K562 (cell line): ENCODE results near the gene SVIP. TPM values are rescaled to one million over a fixed set of nuclear protein-coding genes. Genes with fewer than 3 reads are reported as not detected.

Experiments used
- ATAC-seq: fragments of 200-7000 bp; cut with Tn5 transposase; 3 replicates; pipeline ENCODE4 v1.9.1; 2020; ENCODE audit warnings: moderate library complexity
- BruUV-seq: library from RNA; stranded (reverse); fragments of 400-500 nt; replicated peaks from 2 replicates; lab custom pipeline; 2021; lab: Mats Ljungman, UMichigan
- CTCF ChIA-PET: fragments of 300-600 bp; formaldehyde crosslinking; extraction: SDS; loops from one replicate; lab custom pipeline; 2021; ENCODE audit warnings: low intra/inter-chr PET ratio; lab: Yijun Ruan, JAX
- POLR2A ChIA-PET: fragments of 300-600, 350-650 bp; sonication (Branson Sonifier 250); formaldehyde crosslinking; extraction: SDS; loops from one replicate; lab custom pipeline; 2021; ENCODE audit warnings: antibody characterized with exemption, inconsistent platforms; lab: Yijun Ruan, JAX
- DNase-seq, 4 experiments: peaks; one replicate each; pipeline versions ENCODE4 v3.0.0 to v3.0.0-alpha.2; 2011 to 2018; ENCODE audit warnings: low spot score in 3 of 4, mixed read lengths in 3 of 4; ENCODE audit errors: extremely low read depth in 1 of 4
- FAIRE-seq: peaks from 2 replicates; lab custom pipeline; 2011; peaks lifted over from hg19 to GRCh38; lab: Jason Lieb, UNC
- H2AFZ ChIP-seq: 2 replicates; pipeline ENCODE4 v1.6.0; 2011; ENCODE audit warnings: low read depth, low read length, control low read depth, inconsistent platforms
- H3K27ac ChIP-seq: fragments of 200-600 bp; 3 replicates; pipeline ENCODE4 v1.8.0; 2011; ENCODE audit warnings: low read depth, mild to moderate bottlenecking, control low read depth, inconsistent platforms, low read length, moderate library complexity, mixed read lengths; ENCODE audit errors: extremely low read depth
- H3K27me3 ChIP-seq, 2 experiments: fragments of 300-600 bp in 1 of 2; 2 replicates in 1 of 2; 3 replicates in 1 of 2; pipeline versions ENCODE4 v1.6.0 to v1.8.0; 2011; ENCODE audit warnings: inconsistent platforms in 2 of 2, low read length in 2 of 2, mild to moderate bottlenecking in 1 of 2, mixed read lengths in 1 of 2, moderate library complexity in 1 of 2; ENCODE audit not compliant: control insufficient read depth in 2 of 2, insufficient read depth in 2 of 2
- H3K36me3 ChIP-seq: fragments of 300-600 bp; 3 replicates; pipeline ENCODE4 v1.8.0; 2011; ENCODE audit warnings: mild to moderate bottlenecking, low read length, inconsistent platforms; ENCODE audit not compliant: control insufficient read depth, insufficient read depth
- H3K4me1 ChIP-seq, 2 experiments: fragments of 200-600 bp in 1 of 2; replicated peaks in 1 of 2; 2 replicates in 1 of 2; 3 replicates in 1 of 2; pipeline versions ENCODE4 v1.5.1 to v1.8.0; 2011; ENCODE audit warnings: inconsistent platforms in 2 of 2, low read length in 2 of 2, mild to moderate bottlenecking in 1 of 2, mixed read lengths in 1 of 2, moderate library complexity in 1 of 2; ENCODE audit not compliant: control insufficient read depth in 2 of 2, insufficient read depth in 2 of 2
- H3K4me2 ChIP-seq: 2 replicates; pipeline ENCODE4 v1.6.1; 2011; ENCODE audit warnings: low read length, control low read depth, inconsistent platforms, mixed read lengths; ENCODE audit not compliant: insufficient read depth
- H3K4me3 ChIP-seq: fragments of 200-600 bp; sonication (generic), shearing (Covaris generic); 2 replicates; pipeline ENCODE4 v1.5.1; 2016; ENCODE audit warnings: control low read depth, inconsistent platforms
- H3K79me2 ChIP-seq: fragments of 200-600 bp; 3 replicates; pipeline ENCODE4 v1.8.0; 2011; ENCODE audit warnings: low read length, inconsistent platforms; ENCODE audit not compliant: control insufficient read depth, insufficient read depth
- H3K9ac ChIP-seq, 2 experiments: 2 replicates each; pipeline versions ENCODE4 v1.6.0 to v1.6.1; 2011; ENCODE audit warnings: low read depth in 2 of 2, low read length in 2 of 2, control low read depth in 1 of 2, inconsistent platforms in 1 of 2, mild to moderate bottlenecking in 1 of 2, mixed read lengths in 1 of 2; ENCODE audit not compliant: insufficient read depth in 1 of 2
- H3K9me1 ChIP-seq: one replicate; pipeline ENCODE4 v1.6.0; 2011; ENCODE audit warnings: inconsistent platforms, mild to moderate bottlenecking, low read length, moderate library complexity; ENCODE audit not compliant: control insufficient read depth, insufficient read depth
- H3K9me3 ChIP-seq: replicated peaks from 2 replicates; pipeline ENCODE4 v1.5.1; 2011; ENCODE audit warnings: low read depth, low read length, inconsistent platforms; ENCODE audit not compliant: control insufficient read depth, insufficient read depth
- H4K20me1 ChIP-seq: replicated peaks from 2 replicates; pipeline ENCODE4 v1.6.1; 2011; ENCODE audit warnings: low read length, inconsistent platforms, mixed read lengths; ENCODE audit not compliant: control insufficient read depth, insufficient read depth
- C11orf30 ChIP-seq: fragments of 450-650 bp; IDR thresholded peaks from 2 replicates; pipeline ENCODE4 v1.6.1; 2016; ENCODE audit warnings: low read depth, mild to moderate bottlenecking
- CTCF ChIP-seq, 3 experiments: IDR thresholded peaks in 2 of 3; conservative IDR thresholded peaks in 1 of 3; 2 replicates each; pipeline ENCODE4 v1.5.1; 2011 to 2012; ENCODE audit warnings: low read length in 3 of 3, mild to moderate bottlenecking in 3 of 3, control low read depth in 2 of 3, improper control_type of control experiment in 1 of 3, inconsistent platforms in 1 of 3, low read depth in 1 of 3, mixed read lengths in 1 of 3, moderate library complexity in 1 of 3; ENCODE audit not compliant: insufficient read depth in 2 of 3
- E2F4 ChIP-seq: sonication (generic); formaldehyde crosslinking; IDR thresholded peaks from 2 replicates; pipeline ENCODE4 v1.8.0; 2022; ENCODE audit warnings: mild to moderate bottlenecking, low read depth, missing genetic modification reagents
- HMG20B ChIP-seq: fragments of 250-450 bp; sonication (Bioruptor Pico); IDR thresholded peaks from 2 replicates; pipeline ENCODE4 v1.5.0; 2021; ENCODE audit warnings: mild to moderate bottlenecking
- HNRNPLL ChIP-seq: fragments of 200-400 bp; formaldehyde crosslinking; IDR thresholded peaks from 2 replicates; pipeline ENCODE4 v1.6.1; 2017; ENCODE audit warnings: low read length, low read depth, mild to moderate bottlenecking; ENCODE audit not compliant: poor library complexity, severe bottlenecking
- NFE2L1 ChIP-seq: fragments of 450-650 bp; IDR thresholded peaks from 2 replicates; pipeline ENCODE4 v1.6.1; 2016; ENCODE audit warnings: missing genetic modification characterization, low read depth, mild to moderate bottlenecking, missing compliant biosample characterization, moderate library complexity, borderline replicate concordance
- NFRKB ChIP-seq: fragments of 450-650 bp; IDR thresholded peaks from 2 replicates; pipeline ENCODE4 v1.6.1; 2016; ENCODE audit warnings: low read depth
- PHTF2 ChIP-seq: fragments of 250-450 bp; sonication (Bioruptor Pico); IDR thresholded peaks from 2 replicates; pipeline ENCODE4 v1.5.0; 2021; ENCODE audit warnings: mild to moderate bottlenecking
- RAD21 ChIP-seq, 2 experiments: fragments of 250-450 bp in 1 of 2; fragments of 450-650 bp in 1 of 2; sonication (Bioruptor Pico) in 1 of 2; formaldehyde crosslinking in 1 of 2; IDR thresholded peaks in 1 of 2; conservative IDR thresholded peaks in 1 of 2; 2 replicates each; pipeline versions ENCODE4 v1.4.0 to v1.8.0; 2020 to 2022; ENCODE audit warnings: mild to moderate bottlenecking in 2 of 2, moderate library complexity in 1 of 2
- SMARCE1 ChIP-seq: fragments of 450-650 bp; IDR thresholded peaks from 2 replicates; pipeline ENCODE4 v1.7.1; 2016; ENCODE audit warnings: mild to moderate bottlenecking
- TAF9B ChIP-seq: fragments of 450-650 bp; IDR thresholded peaks from 2 replicates; pipeline ENCODE4 v1.6.1; 2018; ENCODE audit warnings: mild to moderate bottlenecking; ENCODE audit not compliant: partially characterized antibody
- XRCC3 ChIP-seq: fragments of 450-650 bp; IDR thresholded peaks from 2 replicates; pipeline ENCODE4 v1.6.1; 2017; ENCODE audit warnings: mild to moderate bottlenecking, moderate library complexity
- ZBTB9 ChIP-seq: fragments of 450-650 bp; formaldehyde crosslinking; IDR thresholded peaks from 2 replicates; pipeline ENCODE4 v1.4.0; 2020; ENCODE audit warnings: mild to moderate bottlenecking, moderate library complexity
- ZNF561 ChIP-seq: fragments of 450-650 bp; formaldehyde crosslinking; conservative IDR thresholded peaks from 2 replicates; pipeline ENCODE4 v1.4.0; 2020; ENCODE audit warnings: mild to moderate bottlenecking, moderate library complexity
- WGBS: fragments of 100-300 bp; shearing (Covaris generic); methylation state at CpG from one replicate; pipeline ENCODE4 v1.1.6; 2016; ENCODE audit warnings: low coverage, mixed read lengths; ENCODE audit not compliant: insufficient coverage; ENCODE audit errors: missing lambda C conversion rate; 5-methylcytosine and 5-hydroxymethylcytosine counted together
- in situ Hi-C: fragments of 300-500 bp; cut with MboI; formaldehyde crosslinking; loops from 4 replicates; pipeline ENCODE4 v1.15.0; 2018; ENCODE audit warnings: inconsistent platforms, mixed read lengths
- intact Hi-C: fragments of 100-400 bp; cut with micrococcal nuclease; formaldehyde crosslinking; loops from 2 replicates; pipeline ENCODE4 v1.14.2; 2022
- polyA plus RNA-seq, 8 experiments: library from polyadenylated mRNA; depleted of rRNA in 4 of 8; stranded (reverse) in 5 of 8; unstranded in 3 of 8; fragments of >200 nt; fragmentation: Nextera tagmentation in 2 of 8; fragmentation: Illumina TruSeq in 1 of 8; extraction: Ambion mirVana in 2 of 8; extraction: Trizol in 1 of 8; gene quantifications; 2 replicates each; pipeline versions ENCODE4 v1.2.1 to v1.2.3, GENCODE V29; 2011 to 2014; ENCODE audit warnings: inconsistent platforms in 1 of 8, missing spikeins in 1 of 8
- total RNA-seq, 7 experiments: library from RNA; depleted of rRNA in 6 of 7; stranded (reverse); fragments of >200 nt in 6 of 7; fragmentation: Illumina TruSeq in 2 of 7; extraction: Trizol in 2 of 7; gene quantifications; 2 replicates each; pipeline versions ENCODE4 v1.2.1 to v1.2.3, GENCODE V29; 2011 to 2021; ENCODE audit warnings: low replicate concordance in 1 of 7
- TF ChIP-seq, protein P1 (sequence below): fragments of 200-800 bp; sonication (Bioruptor generic); IDR thresholded peaks from 2 replicates; pipeline ENCODE4 v1.6.1; 2017; ENCODE audit warnings: missing genetic modification characterization, missing compliant biosample characterization

Gene SVIP
- total and polyA plus RNA-seq, 9 of the 15 experiments (the other 6 are each of a cell fraction or from before 2014, with no cell fraction given): 17.9 to 62.5 (median 47.5) TPM

DNA sequence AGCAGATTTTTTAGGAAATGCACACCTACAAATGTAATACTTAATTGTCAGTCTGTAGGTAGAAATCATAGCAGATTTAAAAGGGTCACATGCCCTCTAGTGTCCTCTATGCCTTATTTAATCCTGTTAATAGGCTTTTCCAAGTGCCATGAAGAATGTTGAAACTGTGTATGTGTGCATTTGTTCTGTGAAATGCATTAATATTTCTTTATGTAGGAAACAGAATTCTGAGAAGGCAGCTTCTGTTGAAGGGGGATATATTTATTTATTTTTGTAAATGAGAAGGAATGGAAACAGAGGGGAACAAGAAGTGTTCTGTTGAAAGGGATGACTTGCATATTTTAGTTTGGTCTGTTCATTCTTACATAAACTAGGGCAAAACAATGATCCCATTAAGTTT lies 51.0 kb downstream of the SVIP start (continued):
- TF ChIP-seq CTCF (IDR thresholded peaks at IDR 0.05 in 2 of 3, conservative IDR thresholded peaks at IDR 0.05 in 1 of 3; ENCODE audit: insufficient read depth in 2 of 3, low read depth in 1 of 3, low read length in 3 of 3) (peak in 1 of 3 experiments; percentile 30; a peak in 2 of 6 replicates), E2F4 (CRISPR knock-in tag) (no peak), C11orf30 (peak; percentile 62; the same call in 1 of the 2 replicates), RAD21 (CRISPR knock-in tag; conservative IDR thresholded peaks at IDR 0.05 in 1 of 2, IDR thresholded peaks at IDR 0.05 in 1 of 2) (peak; percentile 30 to 75; a peak in 2 of 4 replicates), NFE2L1 (tag) (peak; percentile 68; the same call in 1 of the 2 replicates)

DNA sequence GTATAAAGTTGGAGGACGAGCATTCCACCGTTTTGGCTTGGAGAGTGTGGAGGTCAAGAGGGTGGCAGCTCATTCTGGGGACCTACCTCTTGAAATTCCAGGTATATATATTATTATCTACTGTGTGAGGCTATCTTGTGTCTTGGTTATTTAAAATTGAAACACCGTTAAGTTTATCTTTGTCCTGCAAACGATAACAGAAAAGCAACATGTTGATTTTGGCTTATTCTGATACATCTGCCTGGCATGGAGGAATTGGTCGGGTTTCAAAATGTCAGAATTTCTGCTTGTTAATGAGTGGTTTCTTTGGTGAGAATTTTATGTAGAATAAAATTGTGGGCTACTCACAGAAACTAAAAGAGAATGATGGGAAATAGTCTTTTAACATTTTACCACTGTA lies 54.4 kb downstream of the SVIP start:
- 5% methylated on average over 5 of the region's 5 CpGs for WGBS
- no peak for TF ChIP-seq XRCC3
- TF ChIP-seq HMG20B (CRISPR knock-in tag): no peak
- TF ChIP-seq HNRNPLL: no peak
- TF ChIP-seq TAF9B: no peak
- no peak for TF ChIP-seq ZNF561
- TF ChIP-seq PHTF2: no peak
- no peak for TF ChIP-seq NFRKB
- TF ChIP-seq ZBTB9 (CRISPR knock-in tag): no peak
- TF ChIP-seq SMARCE1: no peak
- TF ChIP-seq, protein P1, sequence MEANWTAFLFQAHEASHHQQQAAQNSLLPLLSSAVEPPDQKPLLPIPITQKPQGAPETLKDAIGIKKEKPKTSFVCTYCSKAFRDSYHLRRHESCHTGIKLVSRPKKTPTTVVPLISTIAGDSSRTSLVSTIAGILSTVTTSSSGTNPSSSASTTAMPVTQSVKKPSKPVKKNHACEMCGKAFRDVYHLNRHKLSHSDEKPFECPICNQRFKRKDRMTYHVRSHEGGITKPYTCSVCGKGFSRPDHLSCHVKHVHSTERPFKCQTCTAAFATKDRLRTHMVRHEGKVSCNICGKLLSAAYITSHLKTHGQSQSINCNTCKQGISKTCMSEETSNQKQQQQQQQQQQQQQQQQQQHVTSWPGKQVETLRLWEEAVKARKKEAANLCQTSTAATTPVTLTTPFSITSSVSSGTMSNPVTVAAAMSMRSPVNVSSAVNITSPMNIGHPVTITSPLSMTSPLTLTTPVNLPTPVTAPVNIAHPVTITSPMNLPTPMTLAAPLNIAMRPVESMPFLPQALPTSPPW: no peak

More for the DNA sequence above, 54.4 kb downstream of the SVIP start:
- Histone ChIP-seq H3K27ac (no peak overlapping the region), H3K9ac (no peak overlapping the region), H3K27me3 (no peaks in the 10 kb centered on the region), H2AFZ (no peak overlapping the region), H3K9me3 (no peaks in the 10 kb centered on the region), H3K9me1 (no peaks in the 10 kb centered on the region), H3K36me3 (no peaks in the 10 kb centered on the region), H3K79me2 (no peaks in the 10 kb centered on the region), H3K4me2 (no peak overlapping the region), H4K20me1 (no peaks in the 10 kb centered on the region), H3K4me1 (no peaks in the 10 kb centered on the region), H3K4me3 (no peak overlapping the region)
- ATAC-seq (no peak), DNase-seq (no peak), FAIRE-seq (no peak)
- POLR2A ChIA-PET: no interaction called here
- no TSS peak for BruUV-seq
- in situ Hi-C loops: loop anchor here (10.0 kb wide), 1 partner anchor 440 kb away; the partner anchor contains the start of gene SLC17A6
- intact Hi-C loops: no loop called here
- CTCF ChIA-PET: interaction anchor here (0.6 to 0.7 kb wide), 2 partner anchors 104 to 1043 kb away, joined by 3 read pairs; no protein-coding TSS in a partner anchor
